Kidney epithelial cell (primary cell): ENCODE results near the gene OAS1. TPM values are rescaled to one million over a fixed set of nuclear protein-coding genes. Genes with fewer than 3 reads are reported as not detected.

ENCODE experiments used
- DNase-seq: peaks from one replicate; pipeline ENCODE4 v3.0.0-alpha.2; 2010; ENCODE audit warnings: low read depth
- H3K27me3 ChIP-seq: 2 replicates; pipeline ENCODE4 v1.6.0; 2011; ENCODE audit warnings: low read length; ENCODE audit not compliant: control insufficient read depth, insufficient read depth
- H3K36me3 ChIP-seq: 2 replicates; pipeline ENCODE4 v1.5.1; 2011; ENCODE audit warnings: low read length; ENCODE audit not compliant: control insufficient read depth, insufficient read depth
- H3K4me3 ChIP-seq: 2 replicates; pipeline ENCODE4 v1.5.1; 2011; ENCODE audit warnings: low read depth, mild to moderate bottlenecking, control low read depth, low read length
- CTCF ChIP-seq: IDR thresholded peaks from 2 replicates; pipeline ENCODE4 v1.5.1; 2011; ENCODE audit warnings: mild to moderate bottlenecking, moderate library complexity, low read length, control low read depth, inconsistent platforms; ENCODE audit not compliant: insufficient read depth, poor library complexity, severe bottlenecking
- total RNA-seq: library from RNA; depleted of rRNA; stranded (reverse); fragments of >200 nt; gene quantifications from 2 replicates; pipeline ENCODE4 v1.2.3, GENCODE V29; 2015

OAS1 gene
- total RNA-seq, 1 donor from 2014 or later: 6.0 TPM

GRCh38 chr12:112941528-112942335 lies 35.0 kb downstream of the OAS1 start:
- DNase-seq: no peak
- Histone ChIP-seq H3K36me3 (no peaks in the 10 kb centered on the region), H3K27me3 (no peaks in the 10 kb centered on the region), H3K4me3 (no peak overlapping the region)
- TF ChIP-seq CTCF: no peak

- H3K36me3 ChIP-seq: no peaks in the 10 kb centered on the region
- H3K27me3 ChIP-seq: no peaks in the 10 kb centered on the region
- no peak for DNase-seq
- TF ChIP-seq CTCF: no peak
- H3K4me3 ChIP-seq: no peak overlapping the region
Measured at GRCh38 chr12:112942572-112942971, 35.8 kb downstream of the OAS1 start.

GRCh38 chr12:112944024-112944690 lies 37.4 kb downstream of the OAS1 start:
- TF ChIP-seq CTCF: no peak
- H3K4me3 ChIP-seq: no peak overlapping the region
- no peaks in the 10 kb centered on the region for H3K27me3 ChIP-seq
- no peak for DNase-seq
- no peaks in the 10 kb centered on the region for H3K36me3 ChIP-seq

GRCh38 chr12:112945515-112945914 lies 38.8 kb downstream of the OAS1 start:
- Histone ChIP-seq H3K36me3 (no peaks in the 10 kb centered on the region), H3K27me3 (no peaks in the 10 kb centered on the region), H3K4me3 (no peak overlapping the region)
- no peak for DNase-seq
- no peak for TF ChIP-seq CTCF

- Histone ChIP-seq H3K36me3 (no peaks in the 10 kb centered on the region), H3K27me3 (no peaks in the 10 kb centered on the region)
- no peak for DNase-seq
Measured at GRCh38 chr12:112946236-112947000, 39.7 kb downstream of the OAS1 start.

More at GRCh38 chr12:112946236-112947000, 39.7 kb downstream of the OAS1 start:
- no peak for TF ChIP-seq CTCF
- no peak overlapping the region for H3K4me3 ChIP-seq
